ENCODE data around the gene SMAD3. TPM values are rescaled to one million over a fixed set of nuclear protein-coding genes. Genes with fewer than 3 reads are reported as not detected.
"Not testable (repeated sequence)": the region's sequence is repeated elsewhere in the genome, so short reads cannot be mapped to it uniquely, and the experiment has no call there.

The SMAD3 gene
- total and polyA plus RNA-seq, 4 donors = 4.0 to 12.2 (median 5.5) TPM

DNA sequence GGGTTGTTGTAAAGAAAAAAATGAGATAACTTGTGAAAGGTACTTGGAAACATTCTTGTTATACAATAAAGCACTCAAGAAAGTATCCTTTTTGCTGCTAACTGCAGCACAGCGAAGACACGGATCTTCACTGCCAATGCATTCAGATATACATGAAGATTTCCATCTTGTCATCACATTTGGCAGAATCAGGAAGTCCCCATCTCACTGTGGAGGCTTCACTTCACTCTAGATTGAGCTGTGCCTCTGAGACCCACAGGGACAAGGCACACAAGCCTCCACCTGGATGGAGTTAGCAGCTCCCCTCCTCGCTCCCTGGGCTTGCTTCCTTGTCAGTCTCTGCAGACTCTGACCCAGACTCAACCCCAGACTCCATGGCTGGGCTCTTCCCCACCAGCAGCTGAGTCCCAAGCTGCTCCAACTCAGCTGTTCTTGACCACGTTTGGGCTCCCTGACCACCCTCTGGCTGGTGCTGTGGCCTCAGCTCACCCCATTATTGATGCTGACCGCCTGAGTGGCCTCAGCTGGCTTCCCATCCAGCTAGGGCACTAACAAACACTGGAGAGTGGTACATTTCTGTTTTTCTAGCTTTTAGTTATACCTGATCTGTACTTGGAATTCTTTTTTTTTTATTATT, 45.4 kb upstream of the SMAD3 start:
- H3K27ac ChIP-seq (ENCODE audit: low read depth in 1 of 2, low read length in 2 of 2) = no peak overlapping the region
- no peaks in the 10 kb centered on the region for H3K9me3 ChIP-seq (ENCODE audit: control insufficient read depth in 4 of 4, low read length in 3 of 4)
- no peak for DNase-seq (ENCODE audit: low spot score)
- peaks cover 12 to 29% (median 24%) of the 10 kb centered on the region in 4 donors for H3K4me1 ChIP-seq (ENCODE audit: control insufficient read depth in 4 of 4, insufficient read depth in 4 of 4, low read length in 3 of 4)
- no peaks in the 10 kb centered on the region for H3K27me3 ChIP-seq (ENCODE audit: control insufficient read depth in 4 of 4, insufficient read depth in 4 of 4, low read length in 3 of 4)
- WGBS = 77% methylated on average over 5 of the region's 5 CpGs
- H3K4me3 ChIP-seq (ENCODE audit: low read depth in 1 of 3, low read length in 3 of 3) = no peak overlapping the region
- no peak for TF ChIP-seq HNF4G (IDR thresholded peaks at IDR 0.05)
- TF ChIP-seq TAF1 (conservative IDR thresholded peaks at IDR 0.05) = no peak
- TF ChIP-seq FOXA1 (IDR thresholded peaks at IDR 0.05) = no peak
- no peak for TF ChIP-seq HNF4A (conservative IDR thresholded peaks at IDR 0.05)
- TF ChIP-seq, protein P1, sequence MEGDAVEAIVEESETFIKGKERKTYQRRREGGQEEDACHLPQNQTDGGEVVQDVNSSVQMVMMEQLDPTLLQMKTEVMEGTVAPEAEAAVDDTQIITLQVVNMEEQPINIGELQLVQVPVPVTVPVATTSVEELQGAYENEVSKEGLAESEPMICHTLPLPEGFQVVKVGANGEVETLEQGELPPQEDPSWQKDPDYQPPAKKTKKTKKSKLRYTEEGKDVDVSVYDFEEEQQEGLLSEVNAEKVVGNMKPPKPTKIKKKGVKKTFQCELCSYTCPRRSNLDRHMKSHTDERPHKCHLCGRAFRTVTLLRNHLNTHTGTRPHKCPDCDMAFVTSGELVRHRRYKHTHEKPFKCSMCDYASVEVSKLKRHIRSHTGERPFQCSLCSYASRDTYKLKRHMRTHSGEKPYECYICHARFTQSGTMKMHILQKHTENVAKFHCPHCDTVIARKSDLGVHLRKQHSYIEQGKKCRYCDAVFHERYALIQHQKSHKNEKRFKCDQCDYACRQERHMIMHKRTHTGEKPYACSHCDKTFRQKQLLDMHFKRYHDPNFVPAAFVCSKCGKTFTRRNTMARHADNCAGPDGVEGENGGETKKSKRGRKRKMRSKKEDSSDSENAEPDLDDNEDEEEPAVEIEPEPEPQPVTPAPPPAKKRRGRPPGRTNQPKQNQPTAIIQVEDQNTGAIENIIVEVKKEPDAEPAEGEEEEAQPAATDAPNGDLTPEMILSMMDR (IDR thresholded peaks at IDR 0.05; ENCODE audit: low read depth, low read length, missing input control) = no peak
- TF ChIP-seq YY1 (IDR thresholded peaks at IDR 0.05) = no peak
- TF ChIP-seq, protein P2, sequence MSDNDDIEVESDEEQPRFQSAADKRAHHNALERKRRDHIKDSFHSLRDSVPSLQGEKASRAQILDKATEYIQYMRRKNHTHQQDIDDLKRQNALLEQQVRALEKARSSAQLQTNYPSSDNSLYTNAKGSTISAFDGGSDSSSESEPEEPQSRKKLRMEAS (IDR thresholded peaks at IDR 0.05) = no peak
- no peak for TF ChIP-seq RAD21 (IDR thresholded peaks at IDR 0.05)
- TF ChIP-seq GABPA (IDR thresholded peaks at IDR 0.05 in 1 of 2, conservative IDR thresholded peaks at IDR 0.05 in 1 of 2) = no peak
- TF ChIP-seq JUND (IDR thresholded peaks at IDR 0.05) = no peak
- TF ChIP-seq RXRA (IDR thresholded peaks at IDR 0.05) = no peak
- no peak for TF ChIP-seq SP1 (IDR thresholded peaks at IDR 0.05)
- no peak for TF ChIP-seq EGR1 (IDR thresholded peaks at IDR 0.05; ENCODE audit: low read depth in 2 of 2)
- TF ChIP-seq, protein P3, sequence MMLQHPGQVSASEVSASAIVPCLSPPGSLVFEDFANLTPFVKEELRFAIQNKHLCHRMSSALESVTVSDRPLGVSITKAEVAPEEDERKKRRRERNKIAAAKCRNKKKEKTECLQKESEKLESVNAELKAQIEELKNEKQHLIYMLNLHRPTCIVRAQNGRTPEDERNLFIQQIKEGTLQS (IDR thresholded peaks at IDR 0.05) = no peak
- no peak overlapping the region for H3K9ac ChIP-seq (ENCODE audit: low read depth in 1 of 2, low read length in 2 of 2)
- peaks cover 0 to 3% (median 0%) of the 10 kb centered on the region in 4 donors for H3K36me3 ChIP-seq (ENCODE audit: control insufficient read depth in 4 of 4, insufficient read depth in 3 of 4, low read depth in 1 of 4, low read length in 3 of 4)

DNA sequence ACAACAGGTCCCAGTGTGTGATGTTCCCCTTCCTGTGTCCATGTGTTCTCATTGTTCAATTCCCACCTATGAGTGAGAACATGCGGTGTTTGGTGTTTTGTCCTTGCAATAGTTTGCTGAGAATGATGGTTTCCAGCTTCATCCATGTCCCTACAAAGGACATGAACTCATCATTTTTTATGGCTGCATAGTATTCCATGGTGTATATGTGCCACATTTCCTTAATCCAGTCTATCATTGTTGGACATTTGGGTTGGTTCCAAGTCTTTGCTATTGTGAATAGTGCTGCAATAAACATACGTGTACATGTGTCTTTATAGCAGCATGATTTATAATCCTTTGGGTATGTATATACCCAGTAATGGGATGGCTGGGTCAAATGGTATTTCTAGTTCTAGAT, 44.7 kb upstream of the SMAD3 start:
- DNase-seq (ENCODE audit: low spot score); H3K27ac ChIP-seq (ENCODE audit: low read depth in 1 of 2, low read length in 2 of 2); H3K9me3 ChIP-seq (ENCODE audit: control insufficient read depth in 4 of 4, low read length in 3 of 4); H3K27me3 ChIP-seq (ENCODE audit: control insufficient read depth in 4 of 4, insufficient read depth in 4 of 4, low read length in 3 of 4); H3K36me3 ChIP-seq (ENCODE audit: control insufficient read depth in 4 of 4, insufficient read depth in 3 of 4, low read depth in 1 of 4, low read length in 3 of 4); H3K9ac ChIP-seq (ENCODE audit: low read depth in 1 of 2, low read length in 2 of 2); H3K4me3 ChIP-seq (ENCODE audit: low read depth in 1 of 3, low read length in 3 of 3): not testable (repeated sequence)
- H3K4me1 ChIP-seq (ENCODE audit: control insufficient read depth in 4 of 4, insufficient read depth in 4 of 4, low read length in 3 of 4) = peaks cover 14 to 36% (median 30%) of the 10 kb centered on the region in 4 donors
- WGBS = 94% methylated on average over 2 of the region's 2 CpGs

DNA sequence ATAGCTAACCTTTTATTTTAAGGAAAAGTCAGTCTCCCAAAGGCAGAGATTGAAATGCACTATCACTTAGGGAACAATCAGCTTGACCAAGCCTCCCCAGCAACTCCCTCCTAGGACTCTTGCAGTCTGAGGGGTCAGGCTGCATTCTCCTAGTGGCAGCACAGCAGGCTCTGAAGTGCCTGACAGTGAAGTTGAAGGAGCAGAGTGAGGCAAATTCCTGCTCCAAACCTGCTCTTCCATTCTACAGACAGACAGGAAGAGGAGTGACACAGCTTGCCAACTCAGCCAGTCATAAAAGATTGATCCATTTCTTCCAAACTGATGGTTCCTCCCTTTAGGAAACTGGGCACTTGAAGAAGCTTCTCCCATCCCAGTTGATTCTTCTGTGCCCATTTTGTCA, 43.9 kb upstream of the SMAD3 start:
- Histone ChIP-seq H3K36me3 (ENCODE audit: control insufficient read depth in 4 of 4, insufficient read depth in 3 of 4, low read depth in 1 of 4, low read length in 3 of 4) (peaks cover 0 to 3% (median 0%) of the 10 kb centered on the region in 4 donors), H3K4me3 (ENCODE audit: low read depth in 1 of 3, low read length in 3 of 3) (no peak overlapping the region), H3K27ac (ENCODE audit: low read depth in 1 of 2, low read length in 2 of 2) (no peak overlapping the region), H3K9ac (ENCODE audit: low read depth in 1 of 2, low read length in 2 of 2) (no peak overlapping the region), H3K9me3 (ENCODE audit: control insufficient read depth in 4 of 4, low read length in 3 of 4) (no peaks in the 10 kb centered on the region), H3K27me3 (ENCODE audit: control insufficient read depth in 4 of 4, insufficient read depth in 4 of 4, low read length in 3 of 4) (no peaks in the 10 kb centered on the region), H3K4me1 (ENCODE audit: control insufficient read depth in 4 of 4, insufficient read depth in 4 of 4, low read length in 3 of 4) (peaks cover 16 to 44% (median 38%) of the 10 kb centered on the region in 4 donors)
- DNase-seq (ENCODE audit: low spot score) = no peak
- TF ChIP-seq NR2F2 (IDR thresholded peaks at IDR 0.05) = no peak
- TF ChIP-seq HNF4A (conservative IDR thresholded peaks at IDR 0.05) = no peak
- TF ChIP-seq HNF4G (IDR thresholded peaks at IDR 0.05) = no peak
- TF ChIP-seq, protein P2 (IDR thresholded peaks at IDR 0.05) = no peak
- TF ChIP-seq FOXA2 (IDR thresholded peaks at IDR 0.05) = no peak

Measured in liver (tissue), 9 donors.